Breast epithelium (tissue), 3 donors: ENCODE data around the gene TMEM131.

Source experiments
- POLR2AphosphoS5 ChIP-seq, 3 donors: sonication (generic); formaldehyde crosslinking; IDR thresholded peaks; one replicate each; pipeline ENCODE4 v1.6.1; 2017; ENCODE audit warnings: antibody characterized with exemption in 3 of 3
- TF ChIP-seq, protein P1 (sequence below), 3 donors: fragments of 450-650 bp; IDR thresholded peaks; one replicate each; pipeline ENCODE4 v1.5.1; 2016 to 2017; ENCODE audit warnings: antibody characterized with exemption in 3 of 3, mild to moderate bottlenecking in 3 of 3, moderate library complexity in 3 of 3

DNA sequence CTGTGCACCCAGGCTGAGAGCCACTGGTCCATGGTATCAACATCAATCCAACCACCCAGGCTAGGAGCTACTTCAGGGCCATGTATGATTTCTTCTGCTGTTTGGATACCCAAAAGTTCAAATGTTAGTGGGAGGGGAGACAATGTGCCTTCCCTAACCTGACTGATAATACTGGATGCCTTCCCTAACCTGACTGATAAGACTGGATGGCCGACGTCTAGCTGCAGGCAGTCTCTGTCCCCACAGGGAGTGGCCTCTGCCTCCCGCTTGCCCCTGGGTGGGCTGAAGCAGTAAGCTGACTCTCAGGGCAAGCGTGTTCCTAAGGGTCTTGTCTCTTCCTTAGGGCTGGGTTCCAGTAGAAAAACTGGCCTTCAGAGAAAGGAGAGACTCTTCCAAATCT lies 216.6 kb downstream of the TMEM131 start:
- TF ChIP-seq, protein P1, sequence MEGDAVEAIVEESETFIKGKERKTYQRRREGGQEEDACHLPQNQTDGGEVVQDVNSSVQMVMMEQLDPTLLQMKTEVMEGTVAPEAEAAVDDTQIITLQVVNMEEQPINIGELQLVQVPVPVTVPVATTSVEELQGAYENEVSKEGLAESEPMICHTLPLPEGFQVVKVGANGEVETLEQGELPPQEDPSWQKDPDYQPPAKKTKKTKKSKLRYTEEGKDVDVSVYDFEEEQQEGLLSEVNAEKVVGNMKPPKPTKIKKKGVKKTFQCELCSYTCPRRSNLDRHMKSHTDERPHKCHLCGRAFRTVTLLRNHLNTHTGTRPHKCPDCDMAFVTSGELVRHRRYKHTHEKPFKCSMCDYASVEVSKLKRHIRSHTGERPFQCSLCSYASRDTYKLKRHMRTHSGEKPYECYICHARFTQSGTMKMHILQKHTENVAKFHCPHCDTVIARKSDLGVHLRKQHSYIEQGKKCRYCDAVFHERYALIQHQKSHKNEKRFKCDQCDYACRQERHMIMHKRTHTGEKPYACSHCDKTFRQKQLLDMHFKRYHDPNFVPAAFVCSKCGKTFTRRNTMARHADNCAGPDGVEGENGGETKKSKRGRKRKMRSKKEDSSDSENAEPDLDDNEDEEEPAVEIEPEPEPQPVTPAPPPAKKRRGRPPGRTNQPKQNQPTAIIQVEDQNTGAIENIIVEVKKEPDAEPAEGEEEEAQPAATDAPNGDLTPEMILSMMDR (IDR thresholded peaks at IDR 0.05): no peak
- TF ChIP-seq POLR2AphosphoS5 (IDR thresholded peaks at IDR 0.05): no peak
